Measurements from ENCODE around the gene NDRG3.

GRCh38 chr20:36773597-36774390 is 27.9 kb upstream of the NDRG3 start, which contains the start of gene DSN1:
- peak; percentile 42; the same call in 1 of the 2 replicates for TF ChIP-seq GATA2 (IDR thresholded peaks at IDR 0.05; ENCODE audit: low read depth, low read length)
- TF ChIP-seq GATA3 (IDR thresholded peaks at IDR 0.05; ENCODE audit: low read depth, low read length), result no peak

Measured in SH-SY5Y (cell line).